ENCODE measurements around the gene ORMDL3.

The ORMDL3 gene

DNA sequence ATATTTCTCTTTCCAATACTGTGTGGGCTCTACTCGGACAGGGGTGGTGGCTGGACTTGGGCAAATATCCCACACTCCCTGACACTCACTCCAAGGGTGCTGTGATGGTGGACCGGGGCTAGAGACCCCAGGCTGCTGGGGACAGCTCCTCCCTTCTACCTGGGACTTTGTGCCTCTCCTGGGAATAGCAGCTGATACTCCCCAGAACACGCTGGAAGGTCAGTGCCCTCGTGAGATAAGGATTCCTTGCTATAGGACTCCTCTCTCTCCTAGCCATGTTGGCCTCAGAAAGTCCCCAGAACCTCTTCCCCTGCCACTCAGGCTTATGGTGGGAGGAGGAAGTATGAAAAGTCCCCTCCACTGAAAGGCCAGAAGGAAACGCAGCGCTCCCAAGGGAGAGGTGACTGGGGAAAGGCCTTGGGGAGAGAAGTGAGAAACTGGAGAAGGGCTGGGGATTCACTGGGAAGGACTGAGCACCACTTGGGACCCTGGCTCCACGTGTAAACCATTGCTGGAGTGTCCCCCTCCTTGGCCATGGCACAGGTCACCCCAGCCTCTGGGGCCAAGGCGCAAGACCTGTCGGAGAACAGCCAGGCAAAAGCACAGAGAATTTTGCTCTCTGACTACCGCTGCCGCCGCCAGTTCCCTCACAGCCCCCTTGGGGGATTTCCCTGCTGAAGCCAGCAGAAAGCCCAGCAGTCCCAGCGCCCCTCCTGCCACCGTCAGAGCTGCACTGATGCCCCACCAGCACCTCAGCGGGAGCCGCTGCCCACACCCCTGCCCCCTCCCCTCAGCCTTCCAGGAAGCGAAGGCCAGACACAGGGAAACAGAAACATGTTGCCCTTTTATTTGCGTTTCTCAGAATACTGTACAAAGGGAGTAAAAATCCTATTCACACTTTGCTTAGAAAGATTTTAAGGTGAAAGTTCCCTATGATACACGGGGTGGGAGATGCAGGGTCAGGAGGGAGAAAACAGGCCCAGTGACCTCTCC lies 6.9 kb downstream of the ORMDL3 start:
- no peak overlapping the region for H3K4me3 ChIP-seq (replicated peaks; ENCODE audit: low read depth, low read length)
- TF ChIP-seq, protein P1, sequence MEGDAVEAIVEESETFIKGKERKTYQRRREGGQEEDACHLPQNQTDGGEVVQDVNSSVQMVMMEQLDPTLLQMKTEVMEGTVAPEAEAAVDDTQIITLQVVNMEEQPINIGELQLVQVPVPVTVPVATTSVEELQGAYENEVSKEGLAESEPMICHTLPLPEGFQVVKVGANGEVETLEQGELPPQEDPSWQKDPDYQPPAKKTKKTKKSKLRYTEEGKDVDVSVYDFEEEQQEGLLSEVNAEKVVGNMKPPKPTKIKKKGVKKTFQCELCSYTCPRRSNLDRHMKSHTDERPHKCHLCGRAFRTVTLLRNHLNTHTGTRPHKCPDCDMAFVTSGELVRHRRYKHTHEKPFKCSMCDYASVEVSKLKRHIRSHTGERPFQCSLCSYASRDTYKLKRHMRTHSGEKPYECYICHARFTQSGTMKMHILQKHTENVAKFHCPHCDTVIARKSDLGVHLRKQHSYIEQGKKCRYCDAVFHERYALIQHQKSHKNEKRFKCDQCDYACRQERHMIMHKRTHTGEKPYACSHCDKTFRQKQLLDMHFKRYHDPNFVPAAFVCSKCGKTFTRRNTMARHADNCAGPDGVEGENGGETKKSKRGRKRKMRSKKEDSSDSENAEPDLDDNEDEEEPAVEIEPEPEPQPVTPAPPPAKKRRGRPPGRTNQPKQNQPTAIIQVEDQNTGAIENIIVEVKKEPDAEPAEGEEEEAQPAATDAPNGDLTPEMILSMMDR (IDR thresholded peaks at IDR 0.05; ENCODE audit: low read depth, low read length, missing control alignments): no peak
- DNase-seq (ENCODE audit: extremely low read depth, low read depth): no peak

DNA sequence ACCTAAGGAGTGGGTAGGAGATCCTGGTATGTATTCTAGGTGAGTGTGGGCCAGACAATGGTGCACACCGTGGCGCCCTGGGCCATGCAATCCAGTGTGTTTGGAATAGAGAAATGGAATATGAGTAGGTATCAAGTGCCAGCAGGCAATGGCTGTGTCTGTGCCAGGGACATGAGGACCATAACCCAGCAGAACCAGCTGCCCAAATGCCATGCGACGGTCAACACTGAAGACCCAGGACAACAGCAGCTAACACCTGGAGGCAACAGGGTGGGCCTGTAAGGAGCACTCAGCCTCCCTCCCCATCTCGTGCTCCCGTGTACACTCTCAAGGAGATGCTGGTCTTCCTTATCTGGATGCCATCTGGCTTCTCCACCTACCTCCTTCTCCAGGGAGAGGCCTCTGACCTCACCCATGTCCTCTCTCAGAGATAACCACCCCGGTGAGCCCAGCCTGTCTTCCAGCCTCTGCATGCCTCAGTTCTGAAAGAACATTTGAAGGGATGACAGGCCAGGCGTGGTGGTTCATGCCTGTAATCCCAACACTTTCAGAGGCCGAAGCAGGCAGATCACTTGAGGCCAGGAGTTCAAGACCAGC lies 8.2 kb downstream of the ORMDL3 start:
- H3K4me3 ChIP-seq (replicated peaks; ENCODE audit: low read depth, low read length): no peak overlapping the region
- TF ChIP-seq, protein P1 (IDR thresholded peaks at IDR 0.05; ENCODE audit: low read depth, low read length, missing control alignments): no peak
- no peak for DNase-seq (ENCODE audit: extremely low read depth, low read depth)

DNA sequence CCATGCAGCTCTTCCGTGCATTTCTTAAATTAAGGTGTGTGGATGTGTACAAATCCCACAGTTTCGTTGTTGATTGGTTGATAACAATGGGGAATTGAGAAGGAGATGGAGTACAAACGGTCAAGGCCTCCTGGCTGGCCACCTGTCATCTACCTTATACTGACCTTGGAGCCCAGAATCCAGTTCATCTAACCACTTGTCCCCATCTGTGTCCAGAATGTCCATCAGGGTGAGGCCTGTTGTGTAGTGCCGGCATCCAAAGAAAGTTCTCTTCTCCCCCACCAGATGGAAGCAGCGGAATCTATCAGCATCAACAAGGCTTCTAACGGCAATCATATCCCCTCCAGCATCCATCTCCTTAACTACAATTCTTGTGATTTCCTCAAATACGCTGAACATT lies 10.5 kb downstream of the ORMDL3 start:
- no peak for DNase-seq (ENCODE audit: extremely low read depth, low read depth)
- TF ChIP-seq, protein P1 (IDR thresholded peaks at IDR 0.05; ENCODE audit: low read depth, low read length, missing control alignments): peak; percentile 18
- H3K4me3 ChIP-seq (replicated peaks; ENCODE audit: low read depth, low read length): no peak overlapping the region

DNA sequence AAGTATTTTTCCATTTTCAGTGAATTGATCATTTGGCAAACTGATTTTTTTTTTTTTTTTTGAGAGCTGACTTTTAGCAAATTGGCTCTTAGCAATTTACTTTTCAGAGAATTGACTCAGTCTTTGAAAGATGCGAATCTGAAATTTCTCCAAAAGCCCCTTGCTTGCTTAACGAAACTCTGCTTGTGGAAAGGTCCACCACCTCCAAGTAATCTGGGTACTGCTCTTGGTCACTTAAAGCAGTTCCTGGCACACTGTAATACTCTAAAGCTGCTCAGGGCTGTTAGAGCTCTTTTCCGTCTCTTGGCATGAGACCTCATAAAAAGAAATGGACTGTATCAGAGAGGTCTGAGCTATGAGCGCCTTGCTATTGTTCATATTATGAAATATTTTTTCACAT lies 11.8 kb downstream of the ORMDL3 start:
- DNase-seq (ENCODE audit: extremely low read depth, low read depth): no peak
- TF ChIP-seq, protein P1 (IDR thresholded peaks at IDR 0.05; ENCODE audit: low read depth, low read length, missing control alignments): no peak
- H3K4me3 ChIP-seq (replicated peaks; ENCODE audit: low read depth, low read length): no peak overlapping the region

DNA sequence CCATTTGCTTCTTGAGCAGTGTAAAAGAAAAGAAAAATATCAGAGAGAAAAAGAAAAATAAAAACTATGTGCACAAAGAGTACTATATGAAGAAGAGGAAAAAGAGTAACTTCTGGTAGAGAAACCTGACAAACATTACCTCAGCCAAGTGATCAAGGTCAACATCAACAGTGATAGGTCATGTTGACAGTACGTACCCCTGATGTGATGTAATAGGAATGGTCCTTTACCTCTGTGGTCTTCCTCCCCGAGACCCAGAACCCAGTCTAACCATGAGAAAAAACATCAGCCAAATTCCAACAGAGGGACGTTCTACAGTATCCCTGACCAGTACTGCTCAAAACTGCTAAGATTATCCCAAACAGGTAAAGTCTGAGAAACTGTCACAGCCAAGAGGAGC lies 13.4 kb downstream of the ORMDL3 start:
- DNase-seq (ENCODE audit: extremely low read depth, low read depth): no peak
- no peak overlapping the region for H3K4me3 ChIP-seq (replicated peaks; ENCODE audit: low read depth, low read length)
- TF ChIP-seq, protein P1 (IDR thresholded peaks at IDR 0.05; ENCODE audit: low read depth, low read length, missing control alignments): no peak

DNA sequence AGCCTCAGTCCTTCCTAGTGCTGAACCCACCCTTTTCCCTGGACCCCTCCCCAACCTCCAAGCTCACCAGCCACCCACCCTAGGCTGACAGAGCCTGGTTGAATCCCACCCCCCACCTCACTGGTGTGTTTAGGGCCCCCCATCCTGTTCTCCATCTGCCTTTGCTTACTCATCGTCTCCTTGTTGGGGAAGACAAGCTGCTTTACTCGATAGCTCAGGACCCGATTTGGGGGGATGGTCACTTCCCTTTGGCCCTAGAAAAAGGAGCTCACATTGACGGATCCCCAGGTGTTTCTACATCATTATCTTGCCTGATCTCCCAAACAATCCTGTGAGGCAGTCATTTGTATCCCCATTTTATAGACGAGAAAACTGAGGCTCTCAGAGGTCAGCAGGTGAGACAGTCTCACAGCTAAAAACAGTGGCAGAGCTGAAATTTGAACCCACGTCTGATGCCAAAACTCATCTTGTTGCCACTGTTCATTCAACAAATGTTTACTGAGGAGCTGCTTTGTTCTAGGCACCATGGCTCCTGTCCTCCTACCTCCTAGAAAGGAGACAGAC lies 18.5 kb downstream of the ORMDL3 start:
- TF ChIP-seq, protein P1 (IDR thresholded peaks at IDR 0.05; ENCODE audit: low read depth, low read length, missing control alignments): no peak
- DNase-seq (ENCODE audit: extremely low read depth, low read depth): no peak
- H3K4me3 ChIP-seq (replicated peaks; ENCODE audit: low read depth, low read length): no peak overlapping the region

All from HFF-Myc (cell line).